ENCODE measurements around the gene TMEM184A.
A peak's percentile ranks its signal among the peaks of the same experiment; 100 is the strongest.

The TMEM184A gene

DNA sequence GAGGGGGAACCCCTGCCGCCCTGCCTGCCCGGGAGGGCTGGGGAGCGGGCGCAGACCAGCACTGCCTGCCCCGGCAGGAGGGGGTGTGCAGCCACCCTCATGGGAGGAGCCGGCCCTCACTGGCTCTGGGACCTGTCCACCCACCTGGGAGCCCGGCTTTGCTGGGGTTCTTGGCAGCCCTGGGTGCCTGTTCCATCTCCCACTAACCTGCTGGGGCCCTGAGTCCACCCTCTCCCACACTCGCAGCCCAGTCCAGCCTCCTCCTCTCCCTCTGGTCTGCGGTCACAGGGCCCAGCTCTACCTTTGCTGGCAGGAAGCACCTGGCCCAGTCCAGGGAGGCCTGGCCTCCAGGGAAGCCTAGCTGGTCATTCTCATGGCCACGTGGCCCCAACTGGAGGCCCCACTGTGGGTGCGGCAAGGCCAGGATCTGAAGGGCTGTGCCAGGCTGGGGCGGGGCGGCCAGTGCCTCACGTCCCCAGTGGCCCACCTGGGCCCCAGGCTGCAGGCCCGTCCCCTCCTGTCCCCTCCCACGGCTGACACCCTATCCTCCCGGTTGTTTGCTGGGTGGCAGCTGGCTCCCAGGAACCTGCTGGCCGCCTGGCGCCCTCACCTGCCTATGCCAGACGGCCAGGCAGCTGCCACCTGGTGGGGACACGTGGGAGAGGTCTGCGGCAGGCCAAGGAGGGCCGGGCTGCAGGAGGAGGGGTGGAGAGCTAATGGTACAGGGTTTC, at the start of gene TMEM184A:
TMEM184A (minus strand) TSS at position 393 of the 731 bp plus-strand sequence. CDS start 721 bp downstream, outside the sequence.
- DNase-seq, result peak; percentile 83 to 91

DNA sequence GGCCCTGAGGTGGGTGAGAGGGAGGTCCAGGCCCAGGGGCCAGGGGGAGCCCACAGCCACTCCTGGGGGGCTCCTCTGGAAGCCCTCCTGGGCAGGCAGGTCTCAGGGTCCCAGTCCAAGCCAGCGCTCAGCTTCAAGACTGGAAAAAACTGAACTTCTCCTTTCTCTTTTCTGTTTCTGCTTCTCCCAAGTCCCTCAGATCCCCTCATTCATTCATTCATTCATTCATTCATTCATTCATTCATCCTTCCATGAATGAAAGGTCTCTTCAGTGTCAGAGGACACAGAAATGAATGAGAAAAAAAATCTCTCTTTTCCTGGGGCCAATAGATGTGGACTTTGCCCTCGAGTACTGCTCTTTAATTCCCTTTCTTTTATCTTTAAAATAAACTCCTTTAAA, 48.4 kb upstream of the TMEM184A start:
- DNase-seq, result no peak

DNA sequence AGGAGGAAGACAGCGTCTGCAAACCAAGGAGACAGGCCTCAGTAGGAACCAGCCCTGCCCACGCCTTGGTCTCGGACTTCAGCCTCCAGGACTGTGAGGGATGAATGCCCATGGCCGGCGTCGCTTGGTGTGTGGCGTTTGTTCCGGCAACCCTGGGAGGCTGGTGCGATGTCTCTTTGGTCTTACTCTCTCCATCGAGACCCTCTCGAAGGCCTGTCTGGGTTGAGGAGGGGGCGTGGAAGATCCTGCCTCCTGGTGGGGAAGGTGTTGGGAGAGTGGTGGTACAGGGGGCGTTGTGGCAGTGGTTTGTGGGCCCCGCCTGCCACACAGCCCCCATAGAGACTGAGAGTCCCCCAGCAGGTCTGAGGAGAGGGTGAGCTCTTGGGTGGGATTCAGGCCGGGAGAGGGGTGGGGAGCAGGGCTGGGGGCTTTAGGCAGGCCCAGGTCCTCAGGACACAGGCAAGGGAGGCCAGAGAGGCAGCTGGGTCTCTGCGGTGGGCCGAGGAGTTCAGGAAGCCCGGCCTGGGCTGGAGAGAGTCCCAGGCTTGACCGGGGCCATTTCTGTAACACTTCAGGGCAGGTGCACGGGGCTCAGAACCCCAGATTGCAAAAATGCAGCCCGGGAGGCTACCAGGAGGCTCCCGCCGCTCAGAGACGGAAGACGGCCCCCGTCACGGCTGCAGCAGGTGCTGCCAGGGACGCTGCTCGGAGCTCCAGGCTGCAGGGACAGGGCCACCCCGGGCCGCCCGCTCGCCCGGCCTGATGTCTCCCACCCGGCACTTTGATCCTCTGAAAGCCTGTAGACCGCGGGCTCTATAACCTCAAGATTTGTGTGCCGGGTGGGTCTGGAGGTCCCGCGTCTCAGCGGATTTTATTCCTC, 47.6 kb upstream of the TMEM184A start:
- no peak for DNase-seq

DNA sequence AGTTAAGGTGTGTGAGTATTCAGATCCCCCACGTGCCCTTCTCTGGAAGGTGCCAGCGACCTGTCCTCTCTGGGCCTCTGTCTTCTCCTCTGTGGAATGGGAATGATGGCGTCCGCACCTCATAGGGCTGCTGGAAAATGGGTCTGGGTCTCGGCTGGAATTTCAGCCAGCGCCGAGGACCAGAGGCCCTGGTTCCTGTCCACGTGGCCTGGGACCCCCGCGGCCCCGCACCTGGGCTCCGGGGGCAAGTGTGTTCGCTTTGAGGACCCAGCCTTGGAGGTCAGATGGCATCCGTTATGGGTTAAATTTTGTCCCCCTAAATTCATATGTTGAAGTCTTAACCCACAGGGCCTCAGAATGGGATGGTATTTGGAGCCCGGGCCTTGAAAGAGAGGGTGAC, 46.4 kb upstream of the TMEM184A start:
- no peak for DNase-seq

DNA sequence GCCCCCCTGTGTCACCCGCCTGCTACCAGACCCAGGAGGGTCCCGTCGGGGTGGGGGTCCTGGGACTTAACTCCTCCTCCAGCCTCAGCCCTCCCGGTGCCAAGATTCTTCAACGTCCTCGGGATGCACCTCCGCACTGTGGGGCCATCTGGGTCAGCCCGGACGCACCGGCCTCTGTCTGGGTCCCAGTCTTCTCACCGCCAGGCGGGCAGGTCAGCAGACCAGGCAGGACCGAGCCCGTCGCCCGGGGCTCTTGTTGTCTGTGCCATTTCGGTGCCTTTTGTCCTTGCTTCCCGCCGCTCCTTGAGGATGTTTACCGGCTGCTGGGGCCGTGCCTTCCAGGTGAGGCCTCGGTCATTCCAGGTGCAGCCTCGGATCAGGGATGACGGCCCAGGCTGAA, 46.0 kb upstream of the TMEM184A start:
- no peak for DNase-seq

DNA sequence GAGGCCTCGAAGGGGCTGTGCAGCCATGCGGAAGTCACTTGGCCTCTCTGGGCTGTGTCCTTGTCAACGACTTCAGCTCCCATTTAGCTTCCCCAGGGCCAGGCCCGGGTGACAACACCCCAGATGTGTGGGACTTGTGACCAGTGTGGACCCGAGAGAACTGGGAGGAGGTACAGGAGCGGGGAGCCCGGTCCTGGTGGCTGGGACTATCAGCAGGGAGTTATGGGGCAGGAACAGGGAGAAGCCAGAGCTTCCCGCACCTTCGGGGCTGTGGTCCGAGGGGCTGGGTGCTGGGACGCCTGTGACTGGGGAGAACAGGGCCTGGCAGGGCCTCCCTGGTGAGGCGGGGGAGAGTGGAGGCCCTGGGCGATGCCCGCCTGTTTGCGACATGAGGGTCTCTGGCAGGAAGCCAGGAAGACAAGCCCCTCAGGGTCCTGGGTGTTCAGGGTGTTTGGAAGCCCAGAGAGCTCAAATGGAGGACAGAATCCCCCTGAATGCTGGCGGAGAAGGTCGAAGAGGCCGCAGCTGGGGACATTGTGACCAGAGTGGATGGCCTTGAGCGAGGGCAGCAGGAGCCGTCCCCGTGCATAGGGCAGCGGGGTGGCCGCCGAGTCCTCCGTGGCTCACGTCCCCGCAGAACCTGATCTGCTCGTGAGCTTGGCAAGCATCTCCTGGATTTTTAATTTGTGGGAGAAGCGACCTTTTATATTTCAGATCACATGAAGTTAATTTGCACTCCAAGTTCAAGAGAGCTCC, 43.8 kb upstream of the TMEM184A start:
- DNase-seq, result no peak

DNA sequence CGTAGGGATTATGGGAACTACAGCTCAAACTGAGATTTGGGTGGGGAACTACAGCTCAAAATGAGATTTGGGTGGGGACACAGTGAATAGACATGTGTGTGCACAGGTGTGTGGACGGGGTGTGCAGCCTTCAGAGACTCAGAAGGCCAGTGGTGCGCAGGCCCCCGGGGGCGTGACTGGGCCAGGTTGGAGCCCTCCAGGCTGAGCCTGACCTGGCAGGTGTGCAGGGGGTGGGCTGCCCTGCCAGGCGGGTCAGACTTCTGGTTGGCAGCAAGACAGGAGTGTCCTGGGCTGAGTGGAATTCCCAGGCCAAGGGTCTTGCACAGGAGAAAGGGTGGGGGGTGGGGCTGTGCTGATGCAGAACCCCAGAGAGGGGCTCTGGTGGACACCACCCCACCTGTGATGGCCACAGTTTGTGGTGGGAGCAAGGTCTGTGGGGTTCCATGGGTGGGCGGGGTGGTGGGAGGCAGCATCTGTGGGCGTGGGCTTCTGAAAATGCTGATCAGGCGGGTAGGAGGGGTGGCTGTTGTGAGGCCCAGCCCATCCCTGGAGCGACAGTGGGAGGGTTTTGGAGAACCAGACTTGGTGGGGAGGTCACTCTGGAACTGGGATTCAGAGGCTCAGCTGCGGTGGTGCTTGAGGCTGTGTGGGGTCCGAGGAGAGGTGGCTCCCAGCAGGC, 43.1 kb upstream of the TMEM184A start:
- no peak for DNase-seq

DNA sequence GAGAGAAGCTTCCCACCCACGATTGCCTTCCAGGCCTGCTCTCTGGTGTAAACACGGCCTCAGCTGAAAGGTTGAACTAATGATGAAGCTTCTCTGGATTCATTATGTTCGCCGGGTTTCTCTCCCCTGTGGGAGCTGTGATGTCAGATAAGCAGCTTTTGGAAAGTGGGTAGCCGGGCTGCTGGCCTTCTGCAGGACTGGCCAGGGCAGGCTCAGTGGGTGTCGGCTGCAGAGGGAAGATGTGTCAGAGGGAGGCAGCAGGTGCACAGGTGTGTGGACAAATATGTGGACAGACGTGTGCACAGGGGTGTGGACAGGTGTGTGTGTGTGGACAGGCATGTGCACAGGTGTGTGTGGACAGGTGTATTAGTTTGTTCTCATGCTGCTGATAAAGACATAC, 42.3 kb upstream of the TMEM184A start:
- DNase-seq, result no peak

DNA sequence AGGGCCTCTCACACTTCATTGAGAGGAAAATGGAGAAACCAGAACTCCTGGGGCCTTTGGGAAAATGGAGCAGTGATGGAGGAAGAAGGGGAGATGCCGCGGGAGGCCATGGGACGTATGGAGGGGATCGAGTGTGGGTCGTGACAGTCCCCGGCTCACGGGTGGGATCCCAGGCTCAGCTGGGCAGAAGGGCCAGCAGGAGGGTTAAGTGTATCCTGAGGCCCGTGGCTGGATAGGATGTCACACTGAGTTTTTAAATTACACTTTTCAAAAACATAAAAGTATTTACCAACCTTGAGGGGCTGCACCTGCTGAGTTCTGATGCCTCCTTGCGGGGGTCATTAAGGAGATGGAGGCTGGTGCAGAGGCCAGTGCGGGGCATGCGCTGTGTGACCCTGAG, 41.8 kb upstream of the TMEM184A start:
- no peak for DNase-seq

DNA sequence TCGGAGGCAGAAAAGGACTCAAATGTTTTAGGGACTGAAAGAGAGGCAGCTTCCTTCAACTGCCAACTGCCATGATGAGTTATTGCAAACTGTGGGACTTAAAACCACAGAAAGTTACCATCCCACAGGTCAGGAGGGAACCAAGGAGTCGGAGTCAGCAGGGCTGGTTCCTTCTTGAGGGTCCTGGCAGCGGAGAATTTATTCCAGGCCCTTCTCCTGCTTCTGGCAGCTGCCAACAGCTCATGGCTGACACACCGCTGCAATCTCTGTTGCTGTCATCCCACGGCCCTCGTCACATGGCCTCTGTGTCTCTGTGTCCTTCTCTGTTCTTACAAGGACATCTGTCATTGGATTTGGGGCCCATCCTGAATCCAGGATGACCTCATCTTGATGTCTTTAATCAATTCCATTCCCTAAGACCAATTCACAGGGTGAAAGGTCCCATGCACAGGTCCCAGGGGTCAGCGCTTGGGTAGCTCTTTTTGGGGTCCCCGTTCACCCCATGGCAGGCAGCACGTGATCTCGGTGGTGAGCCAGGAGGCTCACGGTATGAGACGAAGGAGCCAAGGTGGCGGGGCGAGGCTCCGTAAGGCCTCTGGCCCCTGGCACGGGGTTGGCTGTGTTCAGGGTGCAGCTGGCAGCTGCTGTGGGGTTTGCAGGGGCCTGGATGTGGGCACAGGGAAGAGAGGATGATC, 41.2 kb upstream of the TMEM184A start:
- no peak for DNase-seq

DNA sequence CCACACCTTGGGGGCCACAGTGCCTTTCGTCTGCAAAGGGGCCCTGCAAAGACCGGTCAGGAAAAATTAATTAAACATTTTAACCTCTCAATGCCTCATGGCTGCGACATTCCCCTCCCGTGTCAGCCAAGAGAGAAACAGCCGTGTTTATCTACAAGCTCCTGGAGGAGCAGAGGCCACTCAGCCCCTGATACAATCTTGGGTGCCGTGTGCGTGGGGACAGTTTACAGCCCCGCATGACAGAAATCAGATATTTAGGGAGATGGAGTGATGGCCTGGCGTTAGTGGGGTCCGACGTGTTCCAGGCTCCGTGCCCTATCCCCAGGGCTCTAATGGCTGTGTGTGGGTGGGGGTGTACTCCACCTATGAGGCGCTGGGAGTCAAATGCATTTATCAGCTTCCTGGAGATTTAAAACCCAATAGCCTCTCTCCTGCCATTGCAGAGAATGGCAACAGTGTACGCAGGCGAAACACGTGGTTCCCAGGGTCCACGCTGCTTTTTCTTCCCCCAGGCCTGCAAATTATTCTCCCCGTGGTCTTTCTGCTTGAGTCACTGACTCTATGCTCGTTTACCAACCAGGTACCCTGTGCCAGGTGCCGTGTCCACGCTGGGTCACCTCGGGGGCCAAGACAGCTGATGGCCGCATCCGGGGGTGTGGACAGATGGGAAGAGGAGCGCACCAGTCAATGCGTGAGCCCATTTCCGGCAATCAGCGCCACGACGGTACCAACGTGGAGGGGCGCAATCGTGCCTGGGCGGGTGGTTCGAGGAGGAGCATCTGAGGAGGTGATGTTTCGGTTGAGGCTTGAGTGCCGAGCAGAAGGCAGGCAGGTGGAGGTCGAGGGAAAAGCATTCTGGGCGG, 40.4 kb upstream of the TMEM184A start:
- no peak for DNase-seq

DNA sequence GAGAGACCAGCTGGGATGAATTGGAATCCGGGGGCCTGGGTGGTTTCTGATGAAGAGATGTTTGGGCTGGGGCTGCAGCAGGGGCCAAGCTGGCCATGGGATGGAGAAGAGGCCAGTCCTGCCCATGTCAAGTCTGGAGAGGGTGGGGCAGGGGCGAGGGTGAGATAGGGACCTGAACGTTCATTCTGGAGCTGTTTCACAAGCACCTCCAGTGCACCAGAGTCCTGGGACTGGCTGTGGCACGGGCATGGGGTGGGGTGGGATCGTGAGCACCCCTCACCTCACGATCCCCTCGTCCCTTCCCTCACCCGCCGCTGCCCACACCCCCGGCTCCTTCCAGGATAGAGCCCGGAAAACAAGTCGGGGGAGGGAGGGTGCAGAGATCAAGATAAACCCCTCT, 39.6 kb upstream of the TMEM184A start:
- DNase-seq, result no peak

DNA sequence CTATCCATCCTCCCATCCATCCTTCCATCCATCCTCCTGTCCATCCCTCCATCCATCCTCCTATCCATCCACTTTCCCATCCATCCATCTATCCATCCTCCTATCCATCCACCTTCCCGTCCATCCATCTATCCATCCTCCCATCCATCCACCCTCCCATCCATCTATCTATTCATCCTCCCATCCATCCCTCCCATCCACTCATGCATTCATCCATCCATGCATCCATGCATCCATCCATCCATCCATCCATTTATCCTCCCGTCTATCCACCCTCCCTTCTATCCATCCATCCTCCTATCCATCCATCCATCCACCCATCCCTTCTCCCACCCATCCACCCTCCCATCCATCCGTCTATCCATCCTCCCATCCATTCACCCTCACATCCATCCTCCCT, 39.0 kb upstream of the TMEM184A start:
- DNase-seq, result no peak

DNA sequence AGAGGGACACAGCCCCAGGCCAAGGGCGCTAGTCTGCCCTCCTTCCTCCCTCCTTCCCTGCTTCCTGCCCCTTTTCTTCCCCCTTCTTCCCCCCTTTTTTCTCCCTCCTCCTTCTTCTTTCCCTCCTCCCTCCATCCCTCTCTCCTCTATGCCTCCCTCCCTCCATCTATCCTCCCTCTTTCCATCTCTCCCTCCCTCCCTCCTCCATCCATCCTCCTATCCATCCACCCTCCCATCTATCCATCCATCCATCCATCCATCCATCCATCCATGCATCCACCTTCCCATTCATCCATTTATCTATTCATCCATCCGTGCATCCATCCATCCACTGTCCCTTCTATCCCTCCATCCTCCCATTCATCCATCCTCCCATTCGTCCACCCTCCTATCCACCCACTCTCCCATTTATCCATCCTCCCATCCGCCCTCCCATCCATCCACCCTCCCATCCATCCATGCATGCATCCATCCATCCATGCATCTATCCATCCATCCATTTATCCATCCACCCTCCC, 38.0 kb upstream of the TMEM184A start:
- no peak for DNase-seq

DNA sequence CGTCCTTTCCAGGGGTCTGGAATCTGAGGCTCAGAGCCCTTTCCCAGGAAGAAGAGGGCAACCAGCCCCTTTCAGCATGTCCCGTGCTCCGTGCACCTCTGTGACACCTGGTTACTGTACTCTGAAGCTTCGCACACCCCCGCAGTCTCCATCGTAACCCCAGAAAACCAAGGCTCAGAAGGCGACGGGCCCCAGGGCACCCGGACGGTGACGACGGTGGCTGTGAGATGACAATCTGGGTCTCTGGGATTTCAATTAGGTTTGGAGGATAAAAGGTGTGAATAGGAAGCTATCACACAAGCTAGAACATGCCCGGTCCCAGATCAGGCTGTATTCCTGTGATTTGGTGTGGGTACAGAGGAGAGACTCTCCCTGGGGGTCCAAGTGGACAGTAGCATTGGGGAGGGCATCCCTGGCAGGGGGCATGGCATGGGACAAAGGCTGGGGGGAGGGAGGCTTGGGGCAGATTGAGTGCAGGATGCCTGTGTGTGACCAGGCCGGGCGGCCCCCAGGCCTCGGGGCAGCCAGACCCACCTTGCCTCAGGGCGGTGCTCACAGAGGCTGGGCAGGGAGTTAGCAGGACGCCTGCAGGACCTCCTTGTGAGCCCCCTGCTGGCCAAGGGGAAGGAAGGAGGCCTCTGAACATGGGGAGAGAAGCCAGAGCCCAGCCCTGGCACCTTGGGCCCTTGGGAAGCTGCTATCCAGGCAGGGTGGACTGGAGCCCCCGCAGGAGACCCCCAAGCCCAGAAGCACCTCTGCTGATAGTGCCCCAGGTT, 37.3 kb upstream of the TMEM184A start:
- no peak for DNase-seq

DNA sequence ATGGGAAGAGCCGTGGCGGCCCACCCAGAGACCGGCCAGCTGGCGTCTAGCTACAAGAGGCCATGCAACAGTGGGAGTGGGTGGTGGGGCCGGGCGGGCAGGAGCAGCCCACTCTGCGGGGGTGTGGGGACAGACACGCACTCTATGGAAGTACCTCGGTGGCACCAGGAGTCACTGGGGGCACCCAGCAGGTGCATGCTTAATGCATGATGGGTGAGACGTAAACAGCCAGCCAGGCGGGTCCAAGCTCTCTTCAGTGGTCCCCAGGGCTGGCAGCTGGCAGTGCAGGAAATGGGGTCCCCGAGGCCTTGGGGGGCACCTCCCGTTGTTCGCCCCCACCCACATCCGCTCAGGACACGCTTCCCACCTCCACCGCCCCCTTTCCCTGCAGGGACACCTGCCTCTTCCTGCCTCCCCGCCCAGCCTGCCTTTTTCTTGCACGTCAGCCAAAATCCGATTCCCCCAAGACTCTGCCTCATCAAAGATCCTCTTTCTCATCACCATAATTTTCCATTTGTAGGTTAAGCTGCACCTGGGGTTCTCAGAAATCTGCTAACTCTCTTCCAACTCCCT, 36.4 kb upstream of the TMEM184A start:
- DNase-seq, result no peak

DNA sequence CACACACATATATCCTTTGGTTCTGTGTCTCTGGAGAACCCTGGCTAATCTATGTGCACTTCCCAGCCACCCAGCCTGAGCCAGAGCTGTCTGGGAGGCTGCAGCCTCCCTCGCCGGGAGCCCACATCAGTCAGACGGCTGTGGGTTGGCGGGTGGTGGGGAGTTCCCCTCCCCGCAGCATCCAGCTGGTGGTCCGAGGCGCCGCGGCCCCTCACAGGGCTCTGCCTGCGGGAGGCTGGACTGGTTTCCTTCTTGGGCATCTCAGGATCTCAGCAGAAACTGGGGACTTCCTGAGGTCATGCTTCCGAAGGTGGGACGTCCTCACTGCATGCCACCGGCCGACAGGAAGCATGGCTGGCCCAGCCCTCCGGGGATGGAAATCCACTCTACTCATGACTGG, 35.9 kb upstream of the TMEM184A start:
- no peak for DNase-seq

DNA sequence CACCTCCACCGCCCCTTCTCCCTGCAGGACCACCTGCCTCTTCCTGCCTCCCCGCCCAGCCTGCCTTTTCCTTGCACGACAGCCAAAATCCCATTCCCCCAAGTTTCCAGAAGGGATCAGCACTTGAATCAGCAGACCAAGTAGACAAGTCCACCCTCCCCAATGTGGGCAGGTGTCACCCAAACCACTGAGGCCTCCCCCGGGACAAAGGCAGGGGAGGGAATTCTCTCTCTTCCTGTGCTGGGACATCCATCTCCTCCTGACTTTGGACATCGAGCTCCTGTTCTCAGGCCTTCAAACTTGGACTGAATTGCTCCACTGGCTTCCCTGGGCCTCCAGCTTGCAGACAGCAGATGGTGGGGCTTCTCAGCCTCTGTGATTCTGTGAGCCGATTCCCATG, 35.4 kb upstream of the TMEM184A start:
- DNase-seq, result no peak

DNA sequence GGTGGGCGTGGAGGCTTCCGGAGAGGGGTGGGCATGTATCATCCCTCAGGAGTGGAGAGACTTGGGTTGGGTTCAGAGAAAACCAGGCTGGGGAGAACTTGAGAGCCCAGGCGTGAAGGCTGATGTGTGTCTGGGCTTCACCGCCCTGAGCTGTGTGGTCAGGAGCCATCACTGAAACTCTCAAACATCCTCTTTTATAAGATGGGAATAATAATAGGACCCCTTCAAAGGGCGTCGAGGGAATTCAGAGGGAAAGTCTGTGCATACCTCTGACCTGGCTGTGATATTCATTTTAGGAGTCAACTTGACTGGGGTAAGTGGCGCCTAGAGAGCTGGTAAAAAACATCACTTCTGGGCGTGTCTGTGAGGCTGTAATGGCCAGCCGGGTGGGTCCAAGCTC, 34.9 kb upstream of the TMEM184A start:
- no peak for DNase-seq

DNA sequence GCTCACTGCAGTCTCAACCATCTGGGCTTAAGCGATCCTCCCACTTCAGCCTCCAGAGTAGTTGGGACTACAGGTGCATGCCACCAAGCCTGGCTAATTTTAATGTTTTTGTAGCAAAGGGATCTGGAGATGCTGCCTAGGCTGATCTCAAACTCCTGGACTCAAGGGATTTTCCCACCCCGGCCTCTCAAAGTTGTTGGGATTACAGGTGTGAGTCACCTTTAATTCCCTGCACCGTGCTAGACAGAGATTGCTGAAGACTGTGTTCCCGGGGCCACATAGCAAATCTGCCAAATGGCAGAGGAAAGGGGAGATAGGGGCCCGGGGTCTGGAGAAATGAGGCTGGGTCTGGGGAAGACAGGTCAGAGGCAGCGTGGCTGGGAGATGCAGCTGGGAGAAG, 34.5 kb upstream of the TMEM184A start:
- DNase-seq, result no peak
